Glutamatergic neuron (in vitro differentiated cells): ENCODE data around the gene SYT8. TPM values are rescaled to one million over a fixed set of nuclear protein-coding genes. Genes with fewer than 3 reads are reported as not detected.
"Not testable (repeated sequence)": the region's sequence is repeated elsewhere in the genome, so short reads cannot be mapped to it uniquely, and the experiment has no call there.

ENCODE experiments used
- DNase-seq: peaks from one replicate; pipeline ENCODE4 v3.0.0; 2022
- H3K27ac Mint-ChIP-seq: one replicate; pipeline ENCODE4 v1.8.0; 2020; ENCODE audit warnings: mild to moderate bottlenecking, mixed read lengths, inconsistent platforms; ENCODE audit not compliant: unreplicated experiment
- H3K27me3 Mint-ChIP-seq: one replicate; pipeline ENCODE4 v1.8.0; 2020; ENCODE audit warnings: mild to moderate bottlenecking, moderate library complexity, mixed read lengths, inconsistent platforms; ENCODE audit not compliant: unreplicated experiment
- H3K36me3 Mint-ChIP-seq: one replicate; pipeline ENCODE4 v1.8.0; 2020; ENCODE audit warnings: mild to moderate bottlenecking, mixed read lengths, inconsistent platforms; ENCODE audit not compliant: unreplicated experiment
- H3K4me1 Mint-ChIP-seq: one replicate; pipeline ENCODE4 v1.8.0; 2020; ENCODE audit warnings: mild to moderate bottlenecking, low read depth, mixed read lengths, inconsistent platforms; ENCODE audit not compliant: unreplicated experiment
- H3K4me3 Mint-ChIP-seq: one replicate; pipeline ENCODE4 v1.8.0; 2020; ENCODE audit warnings: mild to moderate bottlenecking, mixed read lengths, inconsistent platforms; ENCODE audit not compliant: unreplicated experiment
- H3K9me3 Mint-ChIP-seq: one replicate; pipeline ENCODE4 v1.8.0; 2020; ENCODE audit warnings: mild to moderate bottlenecking, moderate library complexity, mixed read lengths, inconsistent platforms; ENCODE audit not compliant: unreplicated experiment
- CTCF ChIP-seq: fragments of 200-600 bp; sonication (generic); IDR thresholded peaks from one replicate; pipeline ENCODE4 v1.5.0; 2021; ENCODE audit not compliant: partially characterized antibody, unreplicated experiment
- total RNA-seq: library from RNA; stranded (reverse); fragmentation: NEBNext Ultra II Directional; extraction: Animal tissue kit (Norgen Biotek cat#: 25700); gene quantifications from one replicate; pipeline ENCODE4 v1.2.1, GENCODE V29; 2021; ENCODE audit not compliant: unreplicated experiment

The SYT8 gene
- total RNA-seq, 1 donor from 2014 or later = not detected

GRCh38 chr11:1805525-1805924, 29.3 kb upstream of the SYT8 start:
- H3K36me3 Mint-ChIP-seq = no peaks in the 10 kb centered on the region
- no peak for TF ChIP-seq CTCF
- peaks cover 1% of the 10 kb centered on the region for H3K4me1 Mint-ChIP-seq
- no peak overlapping the region for H3K4me3 Mint-ChIP-seq
- no peak for DNase-seq
- peaks cover 4% of the 10 kb centered on the region for H3K27me3 Mint-ChIP-seq
- no peak overlapping the region for H3K27ac Mint-ChIP-seq
- peaks cover 7% of the 10 kb centered on the region for H3K9me3 Mint-ChIP-seq

GRCh38 chr11:1807264-1807995, 27.4 kb upstream of the SYT8 start:
- no peak overlapping the region for H3K27ac Mint-ChIP-seq
- TF ChIP-seq CTCF = no peak
- no peak overlapping the region for H3K4me3 Mint-ChIP-seq

GRCh38 chr11:1810761-1811160, 24.0 kb upstream of the SYT8 start:
- peaks cover 1% of the 10 kb centered on the region for H3K27me3 Mint-ChIP-seq
- no peak overlapping the region for H3K27ac Mint-ChIP-seq

More at GRCh38 chr11:1807264-1807995, 27.4 kb upstream of the SYT8 start:
- Mint-ChIP-seq H3K27me3 (peaks cover 4% of the 10 kb centered on the region), H3K4me1 (no peaks in the 10 kb centered on the region), H3K9me3 (peaks cover 7% of the 10 kb centered on the region), H3K36me3 (no peaks in the 10 kb centered on the region)
- DNase-seq = no peak

GRCh38 chr11:1812274-1812673, 22.5 kb upstream of the SYT8 start:
- H3K9me3 Mint-ChIP-seq = peaks cover 5% of the 10 kb centered on the region
- H3K27ac Mint-ChIP-seq = no peak overlapping the region
- H3K27me3 Mint-ChIP-seq = peaks cover 1% of the 10 kb centered on the region
- no peak for TF ChIP-seq CTCF
- no peak overlapping the region for H3K4me3 Mint-ChIP-seq
- H3K4me1 Mint-ChIP-seq = no peaks in the 10 kb centered on the region
- H3K36me3 Mint-ChIP-seq = no peaks in the 10 kb centered on the region
- DNase-seq = no peak

More at GRCh38 chr11:1810761-1811160, 24.0 kb upstream of the SYT8 start:
- no peaks in the 10 kb centered on the region for H3K4me1 Mint-ChIP-seq
- no peak for DNase-seq
- H3K4me3 Mint-ChIP-seq = no peak overlapping the region
- H3K9me3 Mint-ChIP-seq = peaks cover 5% of the 10 kb centered on the region
- TF ChIP-seq CTCF = no peak
- no peaks in the 10 kb centered on the region for H3K36me3 Mint-ChIP-seq

- no peaks in the 10 kb centered on the region for H3K36me3 Mint-ChIP-seq
- H3K27me3 Mint-ChIP-seq = peaks cover 5% of the 10 kb centered on the region
- H3K9me3 Mint-ChIP-seq = peaks cover 5% of the 10 kb centered on the region
- no peak for DNase-seq
- no peaks in the 10 kb centered on the region for H3K4me1 Mint-ChIP-seq
- H3K4me3 Mint-ChIP-seq = no peak overlapping the region
- H3K27ac Mint-ChIP-seq = no peak overlapping the region
- no peak for TF ChIP-seq CTCF
Measured at GRCh38 chr11:1812801-1813200, 22.0 kb upstream of the SYT8 start.

- H3K27ac Mint-ChIP-seq, H3K4me1 Mint-ChIP-seq, H3K9me3 Mint-ChIP-seq, H3K4me3 Mint-ChIP-seq, DNase-seq, H3K36me3 Mint-ChIP-seq, H3K27me3 Mint-ChIP-seq: not testable (repeated sequence)
Measured at GRCh38 chr11:1813356-1813755, 21.4 kb upstream of the SYT8 start.
